H9 (cell line): ENCODE measurements around the gene FBXO38. TPM values are rescaled to one million over a fixed set of nuclear protein-coding genes. Genes with fewer than 3 reads are reported as not detected.

Experiments used
- DNase-seq: peaks from one replicate; pipeline ENCODE4 v3.0.0-alpha.2; 2017
- H2AFZ ChIP-seq: one replicate; pipeline ENCODE4 v1.6.1; 2013; ENCODE audit warnings: mild to moderate bottlenecking, low read length, control low read depth, moderate library complexity
- H2AK5ac ChIP-seq: 2 replicates; pipeline ENCODE4 v1.6.1; 2013; ENCODE audit warnings: low read length, control low read depth, mixed read lengths; ENCODE audit not compliant: insufficient read length
- H2BK120ac ChIP-seq: one replicate; pipeline ENCODE4 v1.6.1; 2013; ENCODE audit warnings: low read depth, mild to moderate bottlenecking, low read length, control low read depth, inconsistent platforms; ENCODE audit not compliant: poor library complexity, severe bottlenecking
- H2BK12ac ChIP-seq: 2 replicates; pipeline ENCODE4 v1.6.1; 2013; ENCODE audit warnings: low read length, control low read depth, mixed read lengths, low read depth; ENCODE audit not compliant: insufficient read length
- H2BK15ac ChIP-seq: 2 replicates; pipeline ENCODE4 v1.6.1; 2013; ENCODE audit warnings: low read depth, low read length, control low read depth
- H2BK20ac ChIP-seq: one replicate; pipeline ENCODE4 v1.6.1; 2013; ENCODE audit warnings: low read depth, mild to moderate bottlenecking, low read length, control low read depth, inconsistent platforms; ENCODE audit not compliant: poor library complexity, severe bottlenecking
- H2BK5ac ChIP-seq: 2 replicates; pipeline ENCODE4 v1.6.1; 2013; ENCODE audit warnings: low read length, control low read depth, mixed read lengths; ENCODE audit not compliant: insufficient read length
- H3K14ac ChIP-seq: 2 replicates; pipeline ENCODE4 v1.6.1; 2013; ENCODE audit warnings: low read length, control low read depth; ENCODE audit not compliant: insufficient read depth
- H3K18ac ChIP-seq: 2 replicates; pipeline ENCODE4 v1.6.1; 2013; ENCODE audit warnings: low read depth, mild to moderate bottlenecking, mixed read lengths, low read length, control low read depth; ENCODE audit not compliant: insufficient read length
- H3K23ac ChIP-seq: 2 replicates; pipeline ENCODE4 v1.6.1; 2013; ENCODE audit warnings: low read length, control low read depth, mixed read lengths, low read depth; ENCODE audit not compliant: insufficient read length
- H3K23me2 ChIP-seq: 2 replicates; pipeline ENCODE4 v1.6.1; 2013; ENCODE audit warnings: low read depth, mild to moderate bottlenecking, mixed read lengths, low read length, control low read depth; ENCODE audit not compliant: insufficient read length, poor library complexity, severe bottlenecking
- H3K27ac ChIP-seq: 2 replicates; pipeline ENCODE4 v1.5.1; 2013; ENCODE audit warnings: low read length, control low read depth, mixed read lengths, low read depth; ENCODE audit not compliant: insufficient read length
- H3K27me3 ChIP-seq: 2 replicates; pipeline ENCODE4 v1.6.1; 2013; ENCODE audit warnings: low read length, control low read depth, inconsistent platforms; ENCODE audit not compliant: insufficient read depth
- H3K4ac ChIP-seq: 2 replicates; pipeline ENCODE4 v1.6.1; 2013; ENCODE audit warnings: low read depth, mild to moderate bottlenecking, control low read depth, inconsistent platforms, low read length, moderate library complexity
- H3K4me1 ChIP-seq: 2 replicates; pipeline ENCODE4 v1.6.1; 2013; ENCODE audit warnings: low read length, control low read depth, inconsistent platforms; ENCODE audit not compliant: insufficient read depth
- H3K4me2 ChIP-seq: 2 replicates; pipeline ENCODE4 v1.6.1; 2013; ENCODE audit warnings: low read length, control low read depth, mixed read lengths; ENCODE audit not compliant: insufficient read length, insufficient read depth
- H3K56ac ChIP-seq: 2 replicates; pipeline ENCODE4 v1.6.1; 2013; ENCODE audit warnings: low read depth, mild to moderate bottlenecking, mixed read lengths, low read length, control low read depth; ENCODE audit not compliant: insufficient read length
- H3K79me1 ChIP-seq: 2 replicates; pipeline ENCODE4 v1.6.1; 2013; ENCODE audit warnings: low read depth, mild to moderate bottlenecking, moderate library complexity, low read length, control low read depth, inconsistent platforms; ENCODE audit not compliant: insufficient read depth, poor library complexity, severe bottlenecking
- H3K79me2 ChIP-seq: 2 replicates; pipeline ENCODE4 v1.6.1; 2013; ENCODE audit warnings: low read length, control low read depth, inconsistent platforms; ENCODE audit not compliant: insufficient read depth
- H3K9ac ChIP-seq: 2 replicates; pipeline ENCODE4 v1.6.1; 2013; ENCODE audit warnings: low read length, control low read depth, mixed read lengths; ENCODE audit not compliant: insufficient read length; ENCODE audit errors: extremely low read depth
- H3K9me3 ChIP-seq: one replicate; pipeline ENCODE4 v1.6.1; 2013; ENCODE audit warnings: low read depth, low read length, inconsistent platforms; ENCODE audit not compliant: control insufficient read depth
- H3T11ph ChIP-seq: one replicate; pipeline ENCODE4 v1.6.1; 2013; ENCODE audit warnings: mild to moderate bottlenecking, low read length, control low read depth, inconsistent platforms
- H4K20me1 ChIP-seq: one replicate; pipeline ENCODE4 v1.6.1; 2013; ENCODE audit not compliant: control insufficient read depth, insufficient read length, insufficient read depth
- H4K5ac ChIP-seq: 2 replicates; pipeline ENCODE4 v1.6.1; 2013; ENCODE audit warnings: low read depth, mild to moderate bottlenecking, mixed read lengths, low read length, control low read depth; ENCODE audit not compliant: insufficient read length
- H4K8ac ChIP-seq: replicated peaks from 2 replicates; pipeline ENCODE4 v1.6.1; 2013; ENCODE audit warnings: low read length, control low read depth, mixed read lengths, low read depth; ENCODE audit not compliant: insufficient read length
- H4K91ac ChIP-seq: 2 replicates; pipeline ENCODE4 v1.6.1; 2013; ENCODE audit warnings: low read depth, mild to moderate bottlenecking, moderate library complexity, mixed read lengths, low read length, control low read depth; ENCODE audit not compliant: insufficient read length
- H3K27ac Mint-ChIP-seq, 3 experiments: 2 replicates in 2 of 3; 3 replicates in 1 of 3; pipeline ENCODE4 v1.8.0; 2020 to 2021; ENCODE audit warnings: mixed read lengths in 3 of 3, mild to moderate bottlenecking in 1 of 3, moderate library complexity in 1 of 3
- H3K27me3 Mint-ChIP-seq: 2 replicates; pipeline ENCODE4 v1.8.0; 2021; ENCODE audit warnings: low read depth, mild to moderate bottlenecking, moderate library complexity, mixed read lengths
- H3K36me3 Mint-ChIP-seq, 3 experiments: 2 replicates in 2 of 3; 3 replicates in 1 of 3; pipeline ENCODE4 v1.8.0; 2020 to 2021; ENCODE audit warnings: low read depth in 3 of 3, mixed read lengths in 3 of 3; ENCODE audit not compliant: insufficient read depth in 1 of 3
- H3K4me1 Mint-ChIP-seq, 2 experiments: 2 replicates each; pipeline ENCODE4 v1.8.0; 2020; ENCODE audit warnings: mixed read lengths in 2 of 2
- H3K4me3 Mint-ChIP-seq, 2 experiments: 2 replicates in 1 of 2; 3 replicates in 1 of 2; pipeline ENCODE4 v1.8.0; 2020 to 2021; ENCODE audit warnings: mild to moderate bottlenecking in 2 of 2, mixed read lengths in 2 of 2, moderate library complexity in 1 of 2
- H3K9me3 Mint-ChIP-seq, 2 experiments: 2 replicates in 1 of 2; 3 replicates in 1 of 2; pipeline ENCODE4 v1.8.0; 2020; ENCODE audit warnings: mild to moderate bottlenecking in 2 of 2, mixed read lengths in 2 of 2, moderate library complexity in 1 of 2
- WGBS: extraction: QIAGEN DNeasy Blood & Tissue Kit; methylation state at CpG from one replicate; pipeline ENCODE4 v1.1.7; 2013; ENCODE audit warnings: missing lambda C conversion rate, low lambda C conversion rate, mixed read lengths; ENCODE audit not compliant: insufficient read length; ENCODE audit errors: extremely low coverage; 5-methylcytosine and 5-hydroxymethylcytosine counted together
- total RNA-seq: library from RNA; stranded (reverse); gene quantifications from 2 replicates; pipeline ENCODE4 v1.2.1, GENCODE V29; 2021
- TF ChIP-seq, protein P1 (sequence below): fragments of 200-600 bp; sonication (generic); conservative IDR thresholded peaks from 3 replicates; pipeline ENCODE4 v1.8.0; 2021; ENCODE audit warnings: antibody characterized with exemption, mild to moderate bottlenecking

Gene FBXO38
- total RNA-seq, 1 experiment from 2014 or later = 34.6 TPM

- Histone ChIP-seq H2BK120ac (no peak overlapping the region), H3K23me2 (no peaks in the 10 kb centered on the region), H2BK15ac (no peak overlapping the region), H4K5ac (no peak overlapping the region), H4K20me1 (no peaks in the 10 kb centered on the region), H3K4me1 (peaks cover 6% of the 10 kb centered on the region; the same call in 1 of the 2 replicates), H2BK12ac (no peak overlapping the region), H3K56ac (no peak overlapping the region), H3K79me2 (peaks cover 2% of the 10 kb centered on the region; the same call in 1 of the 2 replicates), H3K27ac (no peak overlapping the region), H3K79me1 (no peaks in the 10 kb centered on the region), H2AK5ac (no peak overlapping the region), H3K4me2 (no peak overlapping the region), H3T11ph (no peak overlapping the region), H3K4ac (no peak overlapping the region), H3K9ac (no peak overlapping the region), H2BK20ac (no peak overlapping the region), H2AFZ (peak overlapping the region; percentile 9), H3K9me3 (no peaks in the 10 kb centered on the region), H3K23ac (no peak overlapping the region), H3K14ac (no peak overlapping the region), H4K8ac (no peak overlapping the region), H4K91ac (no peak overlapping the region), H3K18ac (no peak overlapping the region), H2BK5ac (no peak overlapping the region), H3K27me3 (no peaks in the 10 kb centered on the region)
- TF ChIP-seq, protein P1, sequence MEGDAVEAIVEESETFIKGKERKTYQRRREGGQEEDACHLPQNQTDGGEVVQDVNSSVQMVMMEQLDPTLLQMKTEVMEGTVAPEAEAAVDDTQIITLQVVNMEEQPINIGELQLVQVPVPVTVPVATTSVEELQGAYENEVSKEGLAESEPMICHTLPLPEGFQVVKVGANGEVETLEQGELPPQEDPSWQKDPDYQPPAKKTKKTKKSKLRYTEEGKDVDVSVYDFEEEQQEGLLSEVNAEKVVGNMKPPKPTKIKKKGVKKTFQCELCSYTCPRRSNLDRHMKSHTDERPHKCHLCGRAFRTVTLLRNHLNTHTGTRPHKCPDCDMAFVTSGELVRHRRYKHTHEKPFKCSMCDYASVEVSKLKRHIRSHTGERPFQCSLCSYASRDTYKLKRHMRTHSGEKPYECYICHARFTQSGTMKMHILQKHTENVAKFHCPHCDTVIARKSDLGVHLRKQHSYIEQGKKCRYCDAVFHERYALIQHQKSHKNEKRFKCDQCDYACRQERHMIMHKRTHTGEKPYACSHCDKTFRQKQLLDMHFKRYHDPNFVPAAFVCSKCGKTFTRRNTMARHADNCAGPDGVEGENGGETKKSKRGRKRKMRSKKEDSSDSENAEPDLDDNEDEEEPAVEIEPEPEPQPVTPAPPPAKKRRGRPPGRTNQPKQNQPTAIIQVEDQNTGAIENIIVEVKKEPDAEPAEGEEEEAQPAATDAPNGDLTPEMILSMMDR = no peak
- no peak overlapping the region; a peak in 1 of 7 replicates for H3K27ac Mint-ChIP-seq
- H3K27me3 Mint-ChIP-seq = no peaks in the 10 kb centered on the region
- H3K36me3 Mint-ChIP-seq = no peaks in the 10 kb centered on the region
- peaks cover 31 to 34% of the 10 kb centered on the region in 2 experiments for H3K4me1 Mint-ChIP-seq
- no peak for DNase-seq
- no CpG with 5 or more reads among the region's 10 CpGs for WGBS
- no peak overlapping the region for H3K4me3 Mint-ChIP-seq
- no peaks in the 10 kb centered on the region for H3K9me3 Mint-ChIP-seq
These were observed 68.9 kb downstream of the FBXO38 start for GRCh38 chr5:148452499-148453193.
